Activated T-cell treated with anti-CD3 and anti-CD28 coated beads, Interleukin-2, amount 50 U/mL, for 72 hours (primary cell): ENCODE results near the gene RPS14. TPM values are rescaled to one million over a fixed set of nuclear protein-coding genes. Genes with fewer than 3 reads are reported as not detected.
"Not testable (repeated sequence)": the region's sequence is repeated elsewhere in the genome, so short reads cannot be mapped to it uniquely, and the experiment has no call there.

Experiments used
- ATAC-seq, 2 donors: fragments of 150-1000 bp; cut with Tn5 transposase; replicated peaks in 1 of 2; 2 replicates each; pipeline ENCODE4 v1.10.0; 2021; ENCODE audit warnings: moderate library complexity in 2 of 2, mild to moderate bottlenecking in 1 of 2
- DNase-seq, 2 donors: peaks; one replicate each; pipeline ENCODE4 v3.0.0; 2021 to 2022; ENCODE audit warnings: mixed read lengths in 1 of 2
- H3K27ac Mint-ChIP-seq: one replicate; pipeline ENCODE4 v1.8.0; 2022; ENCODE audit warnings: mild to moderate bottlenecking, moderate library complexity, mixed read lengths
- H3K27me3 Mint-ChIP-seq: one replicate; pipeline ENCODE4 v1.8.0; 2022; ENCODE audit warnings: low read depth, mixed read lengths
- H3K36me3 Mint-ChIP-seq, 2 donors: one replicate each; pipeline ENCODE4 v1.8.0; 2022; ENCODE audit warnings: mixed read lengths in 2 of 2, mild to moderate bottlenecking in 1 of 2; ENCODE audit not compliant: insufficient read depth in 2 of 2
- H3K4me1 Mint-ChIP-seq: one replicate; pipeline ENCODE4 v1.8.0; 2022; ENCODE audit warnings: low read depth, mixed read lengths
- H3K4me3 Mint-ChIP-seq, 2 donors: one replicate each; pipeline ENCODE4 v1.8.0; 2022; ENCODE audit warnings: mild to moderate bottlenecking in 2 of 2, mixed read lengths in 2 of 2, moderate library complexity in 2 of 2
- H3K9me3 Mint-ChIP-seq, 2 donors: one replicate each; pipeline ENCODE4 v1.8.0; 2022; ENCODE audit warnings: mixed read lengths in 2 of 2
- total RNA-seq, 2 donors: library from RNA; stranded (reverse); gene quantifications; one replicate each; pipeline ENCODE4 v1.2.3, GENCODE V29; 2022

RPS14 gene
- total RNA-seq, 2 donors from 2014 or later = 2,954 to 3,917 TPM

GRCh38 chr5:150468206-150468605, 18.7 kb upstream of the RPS14 start:
- no peaks in the 10 kb centered on the region for H3K4me1 Mint-ChIP-seq
- no peaks in the 10 kb centered on the region for H3K36me3 Mint-ChIP-seq
- H3K9me3 Mint-ChIP-seq = no peaks in the 10 kb centered on the region
- H3K27ac Mint-ChIP-seq = no peak overlapping the region
- H3K27me3 Mint-ChIP-seq = no peaks in the 10 kb centered on the region
- DNase-seq (no peak), ATAC-seq (no peak)
- no peak overlapping the region for H3K4me3 Mint-ChIP-seq

GRCh38 chr5:150465927-150466326, 16.4 kb upstream of the RPS14 start:
- Mint-ChIP-seq H3K27ac (no peak overlapping the region), H3K9me3 (no peaks in the 10 kb centered on the region), H3K27me3 (no peaks in the 10 kb centered on the region), H3K4me1 (peaks cover 5% of the 10 kb centered on the region), H3K36me3 (no peaks in the 10 kb centered on the region), H3K4me3 (no peak overlapping the region)
- DNase-seq = no peak
- no peak for ATAC-seq

- Mint-ChIP-seq H3K9me3 (no peaks in the 10 kb centered on the region), H3K4me1 (peaks cover 9% of the 10 kb centered on the region)
Measured at GRCh38 chr5:150464554-150465012, 15.0 kb upstream of the RPS14 start.

GRCh38 chr5:150461231-150461630, 11.7 kb upstream of the RPS14 start:
- H3K27me3 Mint-ChIP-seq = no peaks in the 10 kb centered on the region
- H3K4me1 Mint-ChIP-seq = peaks cover 32% of the 10 kb centered on the region
- peak in 1 of 2 donors; percentile 19 for DNase-seq
- H3K4me3 Mint-ChIP-seq = no peak overlapping the region
- no peaks in the 10 kb centered on the region for H3K36me3 Mint-ChIP-seq
- no peak for ATAC-seq
- no peak overlapping the region for H3K27ac Mint-ChIP-seq
- H3K9me3 Mint-ChIP-seq = no peaks in the 10 kb centered on the region

More at GRCh38 chr5:150464554-150465012, 15.0 kb upstream of the RPS14 start:
- DNase-seq (no peak), ATAC-seq (no peak)
- H3K4me3 Mint-ChIP-seq = no peak overlapping the region
- H3K27me3 Mint-ChIP-seq = no peaks in the 10 kb centered on the region
- no peaks in the 10 kb centered on the region for H3K36me3 Mint-ChIP-seq
- H3K27ac Mint-ChIP-seq = no peak overlapping the region

- Mint-ChIP-seq H3K36me3 (no peaks in the 10 kb centered on the region), H3K27ac (no peak overlapping the region), H3K9me3 (no peaks in the 10 kb centered on the region), H3K27me3 (no peaks in the 10 kb centered on the region), H3K4me3 (no peak overlapping the region), H3K4me1 (peaks cover 32% of the 10 kb centered on the region)
- DNase-seq (no peak), ATAC-seq (no peak)
Measured at GRCh38 chr5:150460781-150461180, 11.2 kb upstream of the RPS14 start.

GRCh38 chr5:150458802-150459557, 9.4 kb upstream of the RPS14 start:
- DNase-seq = peak; percentile 85 to 93
- Mint-ChIP-seq H3K27ac (no peak overlapping the region), H3K4me3 (peak overlapping the region; percentile 21 to 64), H3K27me3 (no peaks in the 10 kb centered on the region), H3K36me3 (no peaks in the 10 kb centered on the region), H3K9me3 (no peaks in the 10 kb centered on the region), H3K4me1 (peaks cover 32% of the 10 kb centered on the region)
- peak; percentile 90 to 95 for ATAC-seq

- no peak overlapping the region for H3K27ac Mint-ChIP-seq
- H3K4me1 Mint-ChIP-seq = peaks cover 32% of the 10 kb centered on the region
- peak overlapping the region; percentile 31 to 67 for H3K4me3 Mint-ChIP-seq
- no peaks in the 10 kb centered on the region for H3K27me3 Mint-ChIP-seq
- no peak for DNase-seq
- H3K9me3 Mint-ChIP-seq = no peaks in the 10 kb centered on the region
- no peak for ATAC-seq
- H3K36me3 Mint-ChIP-seq = no peaks in the 10 kb centered on the region
Measured at GRCh38 chr5:150457562-150458240, 8.2 kb upstream of the RPS14 start.

- no peak for ATAC-seq
- H3K9me3 Mint-ChIP-seq = no peaks in the 10 kb centered on the region
- no peaks in the 10 kb centered on the region for H3K27me3 Mint-ChIP-seq
- H3K27ac Mint-ChIP-seq = peak overlapping the region; percentile 8
- peak overlapping the region; percentile 22 to 67 for H3K4me3 Mint-ChIP-seq
- peaks cover 32% of the 10 kb centered on the region for H3K4me1 Mint-ChIP-seq
- H3K36me3 Mint-ChIP-seq = no peaks in the 10 kb centered on the region
- DNase-seq = no peak
Measured at GRCh38 chr5:150457121-150457520, 7.6 kb upstream of the RPS14 start.

- Mint-ChIP-seq H3K27ac (no peak overlapping the region), H3K9me3 (no peaks in the 10 kb centered on the region), H3K4me1 (peaks cover 23% of the 10 kb centered on the region), H3K36me3 (peaks cover 0 to under 1% of the 10 kb centered on the region in 2 donors), H3K27me3 (no peaks in the 10 kb centered on the region), H3K4me3 (no peak overlapping the region)
- no peak for ATAC-seq
- DNase-seq = no peak
Measured at GRCh38 chr5:150454492-150455229, 5.1 kb upstream of the RPS14 start.

- DNase-seq, H3K36me3 Mint-ChIP-seq, H3K27ac Mint-ChIP-seq, H3K4me3 Mint-ChIP-seq, H3K27me3 Mint-ChIP-seq, ATAC-seq, H3K9me3 Mint-ChIP-seq: not testable (repeated sequence)
- H3K4me1 Mint-ChIP-seq = peaks cover 17% of the 10 kb centered on the region
Measured at GRCh38 chr5:150454027-150454426, 4.5 kb upstream of the RPS14 start.

GRCh38 chr5:150452914-150453313, 3.4 kb upstream of the RPS14 start:
- no peak overlapping the region for H3K27ac Mint-ChIP-seq
- peaks cover 13 to 16% of the 10 kb centered on the region in 2 donors for H3K36me3 Mint-ChIP-seq
- ATAC-seq = no peak
- peaks cover 23% of the 10 kb centered on the region for H3K4me1 Mint-ChIP-seq
- DNase-seq = no peak
- no peaks in the 10 kb centered on the region for H3K9me3 Mint-ChIP-seq
- H3K4me3 Mint-ChIP-seq = no peak overlapping the region
- H3K27me3 Mint-ChIP-seq = no peaks in the 10 kb centered on the region

GRCh38 chr5:150451594-150451993, 2.1 kb upstream of the RPS14 start:
- H3K27ac Mint-ChIP-seq = no peak overlapping the region
- H3K4me1 Mint-ChIP-seq = peaks cover 24% of the 10 kb centered on the region
- H3K27me3 Mint-ChIP-seq = no peaks in the 10 kb centered on the region
- peaks cover 19 to 28% of the 10 kb centered on the region in 2 donors for H3K36me3 Mint-ChIP-seq
- no peak for DNase-seq
- ATAC-seq = no peak
- no peak overlapping the region for H3K4me3 Mint-ChIP-seq
- H3K9me3 Mint-ChIP-seq = no peaks in the 10 kb centered on the region

GRCh38 chr5:150448952-150449516, 505 bp downstream of the RPS14 start:
- H3K4me3 Mint-ChIP-seq = peak overlapping the region; percentile 89 to 97
- peaks cover 32% of the 10 kb centered on the region for H3K4me1 Mint-ChIP-seq
- no peak for DNase-seq
- peaks cover 29 to 43% of the 10 kb centered on the region in 2 donors for H3K36me3 Mint-ChIP-seq
- H3K27ac Mint-ChIP-seq = peak overlapping the region; percentile 99
- H3K9me3 Mint-ChIP-seq = no peaks in the 10 kb centered on the region
- peak; percentile 43 to 48 for ATAC-seq
- H3K27me3 Mint-ChIP-seq = no peaks in the 10 kb centered on the region
